ENCODE results near the gene ATP9B.

DNA sequence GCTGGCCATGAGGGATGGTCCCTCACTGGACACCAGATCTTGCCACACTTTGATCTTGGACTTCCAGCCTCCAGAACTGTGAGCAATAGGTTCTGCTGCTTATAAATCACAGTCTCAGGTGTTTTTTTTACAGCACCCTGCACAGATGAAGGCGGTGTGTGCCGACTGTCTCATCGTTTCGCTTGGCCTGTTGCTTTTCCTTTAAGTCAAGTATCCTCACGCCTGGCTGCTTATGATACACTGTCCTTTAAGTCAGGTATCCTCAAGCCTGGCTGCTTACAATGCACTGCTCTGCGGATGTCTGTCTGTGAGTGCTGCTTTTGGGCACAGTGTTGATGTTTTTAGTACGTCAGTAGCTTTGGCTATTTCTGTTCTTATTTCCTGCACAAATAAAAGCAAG, 49.3 kb upstream of the ATP9B start:
- TF ChIP-seq, protein P1, sequence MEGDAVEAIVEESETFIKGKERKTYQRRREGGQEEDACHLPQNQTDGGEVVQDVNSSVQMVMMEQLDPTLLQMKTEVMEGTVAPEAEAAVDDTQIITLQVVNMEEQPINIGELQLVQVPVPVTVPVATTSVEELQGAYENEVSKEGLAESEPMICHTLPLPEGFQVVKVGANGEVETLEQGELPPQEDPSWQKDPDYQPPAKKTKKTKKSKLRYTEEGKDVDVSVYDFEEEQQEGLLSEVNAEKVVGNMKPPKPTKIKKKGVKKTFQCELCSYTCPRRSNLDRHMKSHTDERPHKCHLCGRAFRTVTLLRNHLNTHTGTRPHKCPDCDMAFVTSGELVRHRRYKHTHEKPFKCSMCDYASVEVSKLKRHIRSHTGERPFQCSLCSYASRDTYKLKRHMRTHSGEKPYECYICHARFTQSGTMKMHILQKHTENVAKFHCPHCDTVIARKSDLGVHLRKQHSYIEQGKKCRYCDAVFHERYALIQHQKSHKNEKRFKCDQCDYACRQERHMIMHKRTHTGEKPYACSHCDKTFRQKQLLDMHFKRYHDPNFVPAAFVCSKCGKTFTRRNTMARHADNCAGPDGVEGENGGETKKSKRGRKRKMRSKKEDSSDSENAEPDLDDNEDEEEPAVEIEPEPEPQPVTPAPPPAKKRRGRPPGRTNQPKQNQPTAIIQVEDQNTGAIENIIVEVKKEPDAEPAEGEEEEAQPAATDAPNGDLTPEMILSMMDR (IDR thresholded peaks at IDR 0.05; ENCODE audit: low read length) = no peak
- TF ChIP-seq EZH2 (optimal IDR thresholded peaks at IDR 0.05; ENCODE audit: low read depth, low read length) = no peak

Measured in MM.1S (cell line).